HepG2 (cell line): Measurements from ENCODE around the gene TMEM39B. TPM values are rescaled to one million over a fixed set of nuclear protein-coding genes. Genes with fewer than 3 reads are reported as not detected.

ENCODE experiments used
- ARID3A ChIP-seq: IDR thresholded peaks from 2 replicates; pipeline ENCODE4 v1.6.1; 2012; ENCODE audit warnings: low read depth, low read length, improper control_type of control experiment
- ATF5 ChIP-seq: sonication (generic); formaldehyde crosslinking; IDR thresholded peaks from 2 replicates; pipeline ENCODE4 v1.4.0; 2020; ENCODE audit warnings: mild to moderate bottlenecking, low read depth, missing genetic modification reagents
- ATF7 ChIP-seq, 2 experiments: fragments of 450-650 bp in 1 of 2; sonication (generic) in 1 of 2; formaldehyde crosslinking in 1 of 2; IDR thresholded peaks; 2 replicates each; pipeline versions ENCODE4 v1.4.0 to v1.6.1; 2016 to 2020; ENCODE audit warnings: antibody characterized with exemption in 1 of 2, mild to moderate bottlenecking in 1 of 2, missing genetic modification reagents in 1 of 2
- ESRRA ChIP-seq: sonication (generic); formaldehyde crosslinking; IDR thresholded peaks from 2 replicates; pipeline ENCODE4 v1.5.1; 2020; ENCODE audit warnings: mild to moderate bottlenecking, low read depth, missing genetic modification reagents
- HNF4G ChIP-seq, 2 experiments: sonication (generic) in 1 of 2; formaldehyde crosslinking in 1 of 2; IDR thresholded peaks; 2 replicates each; pipeline versions ENCODE4 v1.4.0 to v1.6.1; 2011 to 2020; ENCODE audit warnings: borderline replicate concordance in 2 of 2, low read depth in 2 of 2, mild to moderate bottlenecking in 2 of 2, low read length in 1 of 2, missing genetic modification reagents in 1 of 2, moderate library complexity in 1 of 2
- PRDM10 ChIP-seq: sonication (generic); formaldehyde crosslinking; IDR thresholded peaks from 2 replicates; pipeline ENCODE4 v1.4.0; 2020; ENCODE audit warnings: low read depth, missing genetic modification reagents
- TSC22D2 ChIP-seq: sonication (generic); formaldehyde crosslinking; IDR thresholded peaks from 2 replicates; pipeline ENCODE4 v1.5.1; 2020; ENCODE audit warnings: missing genetic modification reagents, mild to moderate bottlenecking, borderline replicate concordance
- ZBTB4 ChIP-seq: sonication (generic); formaldehyde crosslinking; IDR thresholded peaks from 2 replicates; pipeline ENCODE4 v1.4.0; 2020; ENCODE audit warnings: missing genetic modification reagents, mild to moderate bottlenecking, borderline replicate concordance
- ZNF136 ChIP-seq: sonication (generic); formaldehyde crosslinking; IDR thresholded peaks from 2 replicates; pipeline ENCODE4 v1.8.1; 2022; ENCODE audit warnings: low read depth, mild to moderate bottlenecking, moderate library complexity, missing genetic modification reagents
- ZNF225 ChIP-seq: sonication (generic); formaldehyde crosslinking; IDR thresholded peaks from 2 replicates; pipeline ENCODE4 v1.4.0; 2020; ENCODE audit warnings: mild to moderate bottlenecking, missing genetic modification reagents
- ZNF33A ChIP-seq: sonication (generic); formaldehyde crosslinking; IDR thresholded peaks from 2 replicates; pipeline ENCODE4 v1.5.1; 2020; ENCODE audit warnings: missing genetic modification reagents, mild to moderate bottlenecking, moderate library complexity, borderline replicate concordance
- ZNF382 ChIP-seq: sonication (generic); formaldehyde crosslinking; IDR thresholded peaks from 2 replicates; pipeline ENCODE4 v1.5.0; 2020; ENCODE audit warnings: missing genetic modification reagents, mild to moderate bottlenecking, borderline replicate concordance
- ZNF670 ChIP-seq: sonication (generic); formaldehyde crosslinking; IDR thresholded peaks from 2 replicates; pipeline ENCODE4 v1.8.0; 2022; ENCODE audit warnings: mild to moderate bottlenecking, missing genetic modification reagents, borderline replicate concordance
- ZNF770 ChIP-seq: sonication (generic); formaldehyde crosslinking; IDR thresholded peaks from 2 replicates; pipeline ENCODE4 v1.5.0; 2020; ENCODE audit warnings: mild to moderate bottlenecking, missing genetic modification reagents
- ZZZ3 ChIP-seq: sonication (generic); formaldehyde crosslinking; IDR thresholded peaks from 2 replicates; pipeline ENCODE4 v1.4.0; 2020; ENCODE audit warnings: missing genetic modification reagents, mild to moderate bottlenecking, borderline replicate concordance
- polyA plus RNA-seq, 8 experiments: library from polyadenylated mRNA; depleted of rRNA in 3 of 8; stranded (reverse) in 7 of 8; unstranded in 1 of 8; fragments of >200 nt; fragmentation: Illumina TruSeq in 4 of 8; extraction: Trizol in 4 of 8; gene quantifications; 2 replicates each; pipeline versions ENCODE4 v1.2.1 to v1.2.3, GENCODE V29; 2011 to 2016; ENCODE audit warnings: low read depth in 4 of 8, missing spikeins in 1 of 8, mixed read lengths in 1 of 8; ENCODE audit not compliant: insufficient read depth in 1 of 8
- total RNA-seq, 5 experiments: library from RNA; depleted of rRNA; stranded (reverse); fragments of >200 nt; fragmentation: Illumina TruSeq; extraction: Trizol; gene quantifications; 2 replicates each; pipeline ENCODE4 v1.2.3, GENCODE V29; 2016; ENCODE audit warnings: low read depth in 1 of 5

TMEM39B gene
- total and polyA plus RNA-seq, 2 of the 13 experiments (the other 11 are each of a cell fraction or from before 2014, with no cell fraction given) = 4.9 to 10.4 TPM

- TF ChIP-seq ZBTB4 (CRISPR knock-in tag) (no peak), ESRRA (no peak), ATF5 (CRISPR knock-in tag) (no peak), ATF7 (IDR thresholded peaks at IDR 0.05) (no peak), ATF7 (CRISPR knock-in tag; IDR thresholded peaks at IDR 0.05) (peak; percentile 78; the same call in 1 of the 2 replicates), ZNF33A (no peak), ARID3A (no peak), ZNF770 (CRISPR knock-in tag) (no peak), ZNF382 (no peak), ZNF225 (CRISPR knock-in tag) (no peak), TSC22D2 (CRISPR knock-in tag) (no peak), ZNF670 (CRISPR knock-in tag) (peak; percentile 66; the same call in 1 of the 2 replicates), ZNF136 (CRISPR knock-in tag) (peak; percentile 87), HNF4G (IDR thresholded peaks at IDR 0.05; ENCODE audit: borderline replicate concordance, low read depth, low read length) (no peak), HNF4G (CRISPR knock-in tag; IDR thresholded peaks at IDR 0.05; ENCODE audit: borderline replicate concordance, low read depth) (no peak), ZZZ3 (CRISPR knock-in tag) (0 out of 2 replicates have a peak, but pooled peaks have one; percentile 26), PRDM10 (CRISPR knock-in tag) (no peak)
Observed at GRCh38 chr1:32072622-32073298, at the start of gene TMEM39B (continued).
